Activated T-cell treated with anti-CD3 and anti-CD28 coated beads, Interleukin-2, amount 50 U/mL, for 72 hours (primary cell): ENCODE measurements around the gene HCFC1. TPM values are rescaled to one million over a fixed set of nuclear protein-coding genes. Genes with fewer than 3 reads are reported as not detected.

Source experiments
- ATAC-seq, 2 donors: fragments of 150-1000 bp; cut with Tn5 transposase; replicated peaks in 1 of 2; 2 replicates each; pipeline ENCODE4 v1.10.0; 2021; ENCODE audit warnings: moderate library complexity in 2 of 2, mild to moderate bottlenecking in 1 of 2
- DNase-seq, 2 donors: peaks; one replicate each; pipeline ENCODE4 v3.0.0; 2021 to 2022; ENCODE audit warnings: mixed read lengths in 1 of 2
- H3K27ac Mint-ChIP-seq: one replicate; pipeline ENCODE4 v1.8.0; 2022; ENCODE audit warnings: mild to moderate bottlenecking, moderate library complexity, mixed read lengths
- H3K27me3 Mint-ChIP-seq: one replicate; pipeline ENCODE4 v1.8.0; 2022; ENCODE audit warnings: low read depth, mixed read lengths
- H3K36me3 Mint-ChIP-seq, 2 donors: one replicate each; pipeline ENCODE4 v1.8.0; 2022; ENCODE audit warnings: mixed read lengths in 2 of 2, mild to moderate bottlenecking in 1 of 2; ENCODE audit not compliant: insufficient read depth in 2 of 2
- H3K4me1 Mint-ChIP-seq: one replicate; pipeline ENCODE4 v1.8.0; 2022; ENCODE audit warnings: low read depth, mixed read lengths
- H3K4me3 Mint-ChIP-seq, 2 donors: one replicate each; pipeline ENCODE4 v1.8.0; 2022; ENCODE audit warnings: mild to moderate bottlenecking in 2 of 2, mixed read lengths in 2 of 2, moderate library complexity in 2 of 2
- H3K9me3 Mint-ChIP-seq, 2 donors: one replicate each; pipeline ENCODE4 v1.8.0; 2022; ENCODE audit warnings: mixed read lengths in 2 of 2
- total RNA-seq, 2 donors: library from RNA; stranded (reverse); gene quantifications; one replicate each; pipeline ENCODE4 v1.2.3, GENCODE V29; 2022

Gene HCFC1
- total RNA-seq, 2 donors from 2014 or later = 59.3 to 65.8 TPM

- H3K27me3 Mint-ChIP-seq = no peaks in the 10 kb centered on the region
- peak; percentile 15 to 22 for ATAC-seq
- H3K4me3 Mint-ChIP-seq = peak overlapping the region; percentile 91 to 92
- H3K27ac Mint-ChIP-seq = no peak overlapping the region
- H3K4me1 Mint-ChIP-seq = peaks cover 42% of the 10 kb centered on the region
- DNase-seq = no peak
- no peaks in the 10 kb centered on the region for H3K36me3 Mint-ChIP-seq
- no peaks in the 10 kb centered on the region for H3K9me3 Mint-ChIP-seq
Observed at GRCh38 chrX:153944800-153945150, 26.8 kb downstream of the HCFC1 start.

- peaks cover 41% of the 10 kb centered on the region for H3K4me1 Mint-ChIP-seq
- H3K9me3 Mint-ChIP-seq = no peaks in the 10 kb centered on the region
- ATAC-seq (peak; percentile 36 to 52), DNase-seq (peak; percentile 45 to 54)
- no peaks in the 10 kb centered on the region for H3K36me3 Mint-ChIP-seq
- no peaks in the 10 kb centered on the region for H3K27me3 Mint-ChIP-seq
- H3K4me3 Mint-ChIP-seq = peak within 1 kb of the TSS; percentile 91 to 92
- H3K27ac Mint-ChIP-seq = peak within 1 kb of the TSS; percentile 70
Observed at GRCh38 chrX:153944140-153944799, 27.3 kb downstream of the HCFC1 start, which contains the start of gene RENBP. Gene RENBP, minus strand, starts transcription at chrX:153944643. Its CDS starts 33 bp downstream, at chrX:153944610.

GRCh38 chrX:153941336-153942252, 30.0 kb downstream of the HCFC1 start:
- Mint-ChIP-seq H3K4me3 (peak overlapping the region; percentile 39 to 71), H3K9me3 (no peaks in the 10 kb centered on the region), H3K4me1 (peaks cover 32% of the 10 kb centered on the region), H3K27ac (peak overlapping the region; percentile 4), H3K36me3 (peaks cover 0 to 2% of the 10 kb centered on the region in 2 donors), H3K27me3 (peaks cover 9% of the 10 kb centered on the region)
- no peak for ATAC-seq
- no peak for DNase-seq

GRCh38 chrX:153939573-153939972, 32.0 kb downstream of the HCFC1 start:
- ATAC-seq = no peak
- H3K4me3 Mint-ChIP-seq = no peak overlapping the region
- peaks cover 34% of the 10 kb centered on the region for H3K4me1 Mint-ChIP-seq
- peaks cover 0 to 2% of the 10 kb centered on the region in 2 donors for H3K36me3 Mint-ChIP-seq
- no peak overlapping the region for H3K27ac Mint-ChIP-seq
- no peak for DNase-seq
- H3K9me3 Mint-ChIP-seq = no peaks in the 10 kb centered on the region
- peaks cover 13% of the 10 kb centered on the region for H3K27me3 Mint-ChIP-seq

- ATAC-seq (no peak), DNase-seq (no peak)
- H3K4me3 Mint-ChIP-seq = no peak overlapping the region
- peaks cover 37% of the 10 kb centered on the region for H3K4me1 Mint-ChIP-seq
- no peak overlapping the region for H3K27ac Mint-ChIP-seq
- no peaks in the 10 kb centered on the region for H3K9me3 Mint-ChIP-seq
- H3K36me3 Mint-ChIP-seq = peaks cover 0 to 2% of the 10 kb centered on the region in 2 donors
- H3K27me3 Mint-ChIP-seq = peaks cover 13% of the 10 kb centered on the region
Observed at GRCh38 chrX:153938226-153938786, 33.3 kb downstream of the HCFC1 start.

- no peak overlapping the region for H3K27ac Mint-ChIP-seq
- ATAC-seq = no peak
- peaks cover 37% of the 10 kb centered on the region for H3K4me1 Mint-ChIP-seq
- peaks cover 13% of the 10 kb centered on the region for H3K27me3 Mint-ChIP-seq
- peaks cover 0 to 2% of the 10 kb centered on the region in 2 donors for H3K36me3 Mint-ChIP-seq
- no peaks in the 10 kb centered on the region for H3K9me3 Mint-ChIP-seq
- DNase-seq = no peak
- H3K4me3 Mint-ChIP-seq = no peak overlapping the region
Observed at GRCh38 chrX:153937056-153937455, 34.6 kb downstream of the HCFC1 start.

GRCh38 chrX:153935326-153935851, 36.2 kb downstream of the HCFC1 start:
- H3K27ac Mint-ChIP-seq = no peak overlapping the region
- DNase-seq = no peak
- H3K9me3 Mint-ChIP-seq = no peaks in the 10 kb centered on the region
- H3K36me3 Mint-ChIP-seq = peaks cover 2 to 3% of the 10 kb centered on the region in 2 donors
- H3K27me3 Mint-ChIP-seq = peaks cover 13% of the 10 kb centered on the region
- peaks cover 36% of the 10 kb centered on the region for H3K4me1 Mint-ChIP-seq
- H3K4me3 Mint-ChIP-seq = peak overlapping the region; percentile 70 to 73
- ATAC-seq = no peak

GRCh38 chrX:153934762-153935325, 36.8 kb downstream of the HCFC1 start, which contains the start of gene NAA10:
Gene NAA10, minus strand, starts transcription at chrX:153935037. Its CDS starts 133 bp downstream, at chrX:153934904.
- Mint-ChIP-seq H3K4me3 (peak within 1 kb of the TSS; percentile 80 to 93), H3K27me3 (peaks cover 13% of the 10 kb centered on the region)

GRCh38 chrX:153934148-153934761, 37.4 kb downstream of the HCFC1 start:
- DNase-seq (no peak), ATAC-seq (peak; percentile 14 to 17)
- Mint-ChIP-seq H3K36me3 (peaks cover 2 to 3% of the 10 kb centered on the region in 2 donors), H3K27me3 (peaks cover 13% of the 10 kb centered on the region), H3K27ac (peak overlapping the region; percentile 19), H3K4me1 (peaks cover 35% of the 10 kb centered on the region), H3K9me3 (no peaks in the 10 kb centered on the region), H3K4me3 (peak overlapping the region; percentile 80 to 93)

More at GRCh38 chrX:153934762-153935325, 36.8 kb downstream of the HCFC1 start, which contains the start of gene NAA10:
- Mint-ChIP-seq H3K9me3 (no peaks in the 10 kb centered on the region), H3K36me3 (peaks cover 2 to 3% of the 10 kb centered on the region in 2 donors), H3K4me1 (peaks cover 35% of the 10 kb centered on the region), H3K27ac (peak within 1 kb of the TSS; percentile 19)
- ATAC-seq = peak; percentile 96
- peak; percentile 69 to 73 for DNase-seq

GRCh38 chrX:153933748-153934147, 37.9 kb downstream of the HCFC1 start:
- Mint-ChIP-seq H3K27me3 (peaks cover 13% of the 10 kb centered on the region), H3K4me3 (peak overlapping the region; percentile 80 to 93), H3K4me1 (peaks cover 39% of the 10 kb centered on the region), H3K9me3 (no peaks in the 10 kb centered on the region), H3K27ac (peak overlapping the region; percentile 19), H3K36me3 (peaks cover 2 to 3% of the 10 kb centered on the region in 2 donors)
- ATAC-seq = no peak
- no peak for DNase-seq

- peaks cover 6% of the 10 kb centered on the region for H3K27me3 Mint-ChIP-seq
- peaks cover 0 to 3% of the 10 kb centered on the region in 2 donors for H3K36me3 Mint-ChIP-seq
- no peak overlapping the region for H3K4me3 Mint-ChIP-seq
- H3K27ac Mint-ChIP-seq = no peak overlapping the region
- H3K9me3 Mint-ChIP-seq = no peaks in the 10 kb centered on the region
- ATAC-seq = no peak
- H3K4me1 Mint-ChIP-seq = peaks cover 40% of the 10 kb centered on the region
- no peak for DNase-seq
Observed at GRCh38 chrX:153932220-153932915, 39.2 kb downstream of the HCFC1 start.

GRCh38 chrX:153931748-153932147, 39.9 kb downstream of the HCFC1 start:
- Mint-ChIP-seq H3K4me3 (no peak overlapping the region), H3K27me3 (peaks cover 5% of the 10 kb centered on the region), H3K9me3 (no peaks in the 10 kb centered on the region), H3K27ac (no peak overlapping the region), H3K36me3 (peaks cover 0 to 3% of the 10 kb centered on the region in 2 donors), H3K4me1 (peaks cover 45% of the 10 kb centered on the region)
- DNase-seq (no peak), ATAC-seq (no peak)
